Activated CD8-positive, alpha-beta memory T cell treated with anti-CD3 and anti-CD28 coated beads for 4 hours (primary cell): ENCODE measurements around the gene ATP6V1G1.
"Not testable (repeated sequence)": the region's sequence is repeated elsewhere in the genome, so short reads cannot be mapped to it uniquely, and the experiment has no call there.

Experiments
- DNase-seq, 2 donors: peaks; one replicate each; pipeline ENCODE4 v3.0.0-alpha.2; 2020; ENCODE audit warnings: low read depth in 2 of 2

The ATP6V1G1 gene, protein sequence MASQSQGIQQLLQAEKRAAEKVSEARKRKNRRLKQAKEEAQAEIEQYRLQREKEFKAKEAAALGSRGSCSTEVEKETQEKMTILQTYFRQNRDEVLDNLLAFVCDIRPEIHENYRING

DNA sequence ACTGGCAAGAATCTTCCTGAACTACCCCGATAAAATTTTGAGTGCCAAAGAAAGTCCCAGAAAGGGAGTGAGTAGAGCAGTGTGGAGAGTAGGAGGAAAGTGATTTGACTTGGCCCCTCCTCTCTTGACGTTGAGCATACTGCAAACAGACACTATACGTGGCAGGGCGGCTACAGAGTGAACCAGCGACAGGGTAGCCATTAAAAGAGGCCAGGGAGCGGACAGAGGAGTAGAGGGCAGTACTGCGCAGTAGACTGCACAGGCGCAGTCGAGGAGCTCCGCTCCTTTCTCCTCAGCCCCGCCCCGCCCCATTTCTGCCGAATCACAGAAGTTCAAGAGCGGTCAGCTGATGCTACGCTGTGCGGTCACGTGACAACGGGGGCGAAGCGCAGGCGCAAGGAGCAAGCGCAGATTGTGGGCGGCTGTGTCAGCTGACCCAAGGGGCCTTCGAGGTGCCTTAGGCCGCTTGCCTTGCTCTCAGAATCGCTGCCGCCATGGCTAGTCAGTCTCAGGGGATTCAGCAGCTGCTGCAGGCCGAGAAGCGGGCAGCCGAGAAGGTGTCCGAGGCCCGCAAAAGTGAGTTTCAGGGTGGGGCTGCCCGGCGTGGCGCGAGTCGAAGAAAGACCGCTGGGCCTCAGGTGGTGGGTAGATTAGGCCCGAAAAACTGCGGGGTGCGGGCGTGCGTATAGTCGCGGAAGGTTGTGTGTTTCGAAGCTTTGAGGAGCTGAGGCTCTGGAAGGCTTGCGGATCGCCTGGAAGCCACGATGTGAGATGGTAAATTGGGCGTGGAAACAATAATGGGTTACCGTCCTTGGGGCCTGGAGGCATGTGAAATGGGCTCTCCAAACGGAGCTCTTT is at the start of gene ATP6V1G1:
ATP6V1G1 (plus strand) TSS at position 425 of the 858 bp plus-strand sequence; CDS start at position 495, 70 bp downstream.
- peak; percentile 98 for DNase-seq

DNA sequence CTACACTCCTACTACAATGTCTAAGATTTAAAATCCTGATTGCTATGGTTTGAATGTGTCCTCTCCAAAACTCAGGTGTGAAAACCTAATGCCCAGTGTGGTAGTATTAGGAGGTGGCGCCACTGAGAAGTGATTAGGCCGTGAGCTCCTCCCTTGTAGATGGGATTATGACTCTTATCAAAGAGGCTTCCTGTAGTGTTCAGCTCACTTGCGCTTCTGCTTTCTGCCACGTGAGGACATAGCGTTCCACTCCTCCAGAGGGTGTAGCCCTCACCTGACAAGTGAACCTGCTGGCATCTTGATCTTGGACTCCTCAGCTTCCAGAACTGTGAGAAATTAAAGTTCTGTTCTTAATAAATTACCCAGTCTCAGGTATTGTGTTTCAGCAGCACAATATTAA is 49.3 kb upstream of the ATP6V1G1 start:
- no peak for DNase-seq

DNA sequence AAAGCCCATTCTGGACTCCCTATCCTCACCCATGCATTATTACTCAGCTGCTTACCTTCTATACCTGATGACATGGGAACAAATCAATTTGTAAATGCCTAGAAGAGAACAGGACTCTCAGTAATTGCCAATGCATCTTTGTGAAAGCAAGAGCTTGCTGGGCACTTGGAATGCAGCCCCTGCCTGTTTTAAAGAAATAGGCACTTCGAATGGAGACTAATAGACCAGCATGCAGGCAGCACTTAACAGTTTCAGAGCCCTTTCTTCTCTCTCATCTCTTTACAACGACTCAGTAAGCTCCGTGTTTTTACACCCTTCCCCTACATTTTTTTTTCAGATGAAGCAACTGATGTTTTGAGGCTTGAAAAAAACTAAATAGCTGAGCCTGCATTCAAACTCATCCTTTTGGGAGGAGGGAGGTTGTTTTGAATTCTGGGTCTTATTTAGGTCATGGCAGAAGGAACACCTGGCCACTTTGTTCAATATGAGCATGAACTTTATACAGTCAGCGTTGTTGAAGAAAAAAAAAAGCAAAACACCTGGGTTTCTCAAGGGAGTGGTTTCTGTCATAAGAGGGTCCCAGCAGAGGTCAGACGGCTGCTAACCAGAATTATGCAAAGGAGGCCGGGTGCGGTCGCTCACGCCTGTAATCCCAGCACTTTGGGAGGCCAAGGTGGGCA is 47.7 kb upstream of the ATP6V1G1 start:
- DNase-seq, result no peak

DNA sequence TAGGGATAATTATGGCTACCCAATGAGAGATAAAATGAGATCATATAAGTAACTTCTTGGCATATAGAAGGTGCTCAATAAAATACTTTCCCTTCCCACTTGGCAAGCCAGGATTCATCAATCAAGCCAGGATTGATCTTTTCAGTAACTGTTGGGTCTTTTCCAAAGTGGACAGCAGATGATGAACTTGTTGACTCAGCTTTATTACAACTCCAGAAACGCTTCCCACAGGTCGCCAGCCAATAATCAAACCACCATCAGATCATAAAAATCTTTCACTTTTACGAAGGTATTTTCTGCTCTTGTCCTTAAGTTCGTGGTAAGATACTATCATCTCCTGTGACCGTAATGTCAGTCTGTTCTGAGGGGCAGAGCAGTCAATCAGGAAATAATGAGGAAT is 42.5 kb upstream of the ATP6V1G1 start:
- no peak for DNase-seq

DNA sequence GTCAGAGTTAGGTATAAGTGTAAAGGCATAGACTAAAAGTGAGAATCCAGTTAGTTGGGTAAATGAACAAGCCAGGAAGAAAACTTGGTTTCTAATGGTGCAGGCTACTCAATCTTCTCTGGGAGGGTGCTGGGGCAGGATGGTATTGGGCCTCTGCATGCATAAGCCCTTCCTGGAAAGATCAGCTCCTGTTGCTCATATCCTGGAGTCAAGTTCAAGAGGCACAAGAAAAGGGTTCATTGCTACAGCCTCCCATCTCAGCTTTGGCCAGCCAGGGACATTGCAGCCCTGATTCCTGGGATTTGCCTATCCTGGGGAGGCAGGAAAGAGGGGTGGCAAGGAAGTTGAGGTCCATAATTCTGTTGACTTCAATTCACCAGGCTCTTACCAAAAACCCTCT is 40.7 kb upstream of the ATP6V1G1 start:
- no peak for DNase-seq

DNA sequence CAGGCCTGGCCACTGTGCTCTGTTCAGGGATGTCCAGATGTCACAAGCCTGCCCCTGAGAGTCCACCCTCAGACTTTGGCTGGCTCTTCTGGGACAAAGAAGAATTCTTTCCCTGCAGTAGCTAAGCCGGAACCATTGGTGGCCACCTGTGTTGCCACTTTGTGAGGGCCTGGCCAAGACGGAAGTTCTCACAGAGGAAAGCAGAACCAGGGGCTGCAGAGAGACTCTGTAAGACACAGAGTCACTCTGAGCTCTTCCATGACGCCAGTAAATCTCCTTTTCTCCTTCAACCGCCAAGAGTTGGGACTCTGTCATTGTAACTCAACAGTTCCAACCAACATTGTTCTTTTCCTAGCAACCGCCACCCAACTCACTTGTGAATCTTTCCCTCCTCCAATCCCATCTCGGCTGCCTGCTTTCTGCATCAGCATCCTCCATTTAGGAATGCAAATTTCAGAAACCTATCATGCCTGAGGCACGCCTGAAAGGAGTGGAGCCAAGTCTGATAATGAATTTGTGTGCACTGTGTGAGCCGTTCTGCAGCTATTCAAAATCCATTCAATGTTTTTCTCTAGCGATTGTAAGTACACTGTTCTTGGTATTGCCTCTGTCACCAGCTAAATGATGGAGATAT is 37.8 kb upstream of the ATP6V1G1 start:
- no peak for DNase-seq

DNA sequence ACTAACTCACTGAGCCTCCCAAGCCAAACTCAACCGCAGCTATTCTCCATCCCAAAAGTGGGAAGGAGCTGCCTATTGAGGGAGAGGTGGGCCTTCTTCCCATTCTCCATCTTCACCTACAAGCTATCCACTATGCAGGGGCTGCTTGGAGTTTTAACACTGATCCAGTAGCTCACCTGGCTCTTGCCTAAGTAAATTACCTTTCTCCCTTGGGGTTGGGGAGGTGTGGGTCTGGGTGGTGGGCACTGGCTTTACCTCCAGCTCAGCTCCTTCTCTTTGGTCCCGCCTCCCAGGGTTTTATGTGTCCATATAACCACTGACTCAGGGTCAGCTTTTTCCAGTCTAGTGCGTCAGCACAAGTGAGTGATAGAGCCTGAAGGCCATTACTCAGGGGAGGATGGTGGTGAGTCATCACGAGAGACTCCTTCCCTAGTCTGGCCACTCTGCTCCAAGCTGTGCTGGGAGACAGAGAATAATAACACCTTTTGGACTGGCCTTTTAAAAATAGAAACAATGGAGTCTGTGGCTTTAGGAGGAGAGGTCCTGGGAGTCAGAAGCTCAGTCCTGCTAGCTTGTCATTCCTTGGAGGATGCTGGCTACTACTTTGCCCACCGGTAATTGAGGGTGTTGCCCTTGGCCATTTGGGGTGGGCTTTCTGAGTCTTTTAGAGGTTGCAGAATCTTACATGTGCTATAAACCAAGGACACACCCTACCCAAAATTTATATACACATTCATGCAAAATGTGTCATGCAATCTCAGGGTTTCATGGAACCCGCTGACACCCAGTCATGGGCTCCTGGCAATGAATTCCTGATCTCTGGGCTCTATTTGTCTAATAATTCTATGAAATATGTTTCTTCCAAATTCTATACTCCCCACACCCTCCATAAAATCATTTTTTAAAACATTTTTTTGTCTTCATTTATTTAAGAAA is 35.6 kb upstream of the ATP6V1G1 start:
- no peak for DNase-seq

DNA sequence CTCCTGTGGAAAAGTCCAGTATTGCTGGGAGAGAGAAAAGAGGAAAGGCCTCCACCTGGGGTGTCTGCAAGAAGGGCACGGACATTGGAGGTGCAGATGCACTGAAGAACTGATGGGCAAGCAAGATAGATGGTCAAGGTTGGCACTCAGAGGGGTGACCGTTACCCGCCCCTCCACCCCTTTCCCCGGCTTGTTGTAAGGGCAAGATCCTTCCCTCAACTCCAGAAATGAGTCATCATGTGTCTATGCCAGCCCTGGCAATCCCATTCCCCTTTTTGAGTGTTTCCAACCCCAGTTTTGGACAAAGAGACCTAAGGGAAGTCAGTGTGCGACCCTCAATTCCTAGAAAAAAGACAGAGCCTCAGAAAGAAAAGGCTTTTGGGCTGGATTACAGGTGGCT is 34.9 kb upstream of the ATP6V1G1 start:
- DNase-seq, result no peak

DNA sequence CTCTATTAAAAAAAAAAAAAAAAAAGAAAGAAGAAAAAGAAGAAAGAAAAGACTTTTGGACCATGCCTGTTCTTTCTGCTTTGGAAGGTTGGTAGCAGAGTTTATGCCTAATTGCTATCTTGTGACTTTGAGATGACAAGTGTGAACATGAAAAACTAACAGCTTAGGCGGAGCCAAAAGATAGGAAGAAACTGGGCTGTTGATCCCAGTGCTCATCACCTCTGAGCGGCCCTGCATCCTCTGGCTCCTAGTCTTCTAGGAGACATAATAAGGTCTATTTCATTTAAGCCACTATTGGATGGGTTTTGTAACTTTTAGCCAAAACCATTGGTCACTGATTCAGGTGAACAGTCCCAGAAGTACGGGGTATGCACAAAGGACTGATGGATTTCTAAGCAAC is 34.4 kb upstream of the ATP6V1G1 start:
- no peak for DNase-seq

DNA sequence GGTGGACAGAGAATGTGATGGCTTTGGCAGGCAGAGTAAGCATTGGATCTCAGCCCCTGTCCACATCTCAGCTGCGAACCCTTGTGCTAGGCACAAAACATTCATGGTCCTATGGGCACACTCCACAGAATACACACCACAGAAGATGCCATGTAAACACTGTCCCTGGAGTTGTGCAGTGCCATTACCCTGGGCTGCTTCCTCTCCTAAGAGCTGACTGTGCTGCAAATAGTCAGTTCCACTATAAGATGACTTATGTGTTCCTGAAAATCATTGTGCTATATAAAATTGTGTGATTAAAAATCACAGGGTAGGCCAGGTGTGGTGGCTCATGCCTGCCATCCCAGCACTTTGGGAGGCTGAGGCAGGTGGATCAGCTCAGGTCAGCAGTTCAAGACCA is 31.9 kb upstream of the ATP6V1G1 start:
- DNase-seq, result no peak

DNA sequence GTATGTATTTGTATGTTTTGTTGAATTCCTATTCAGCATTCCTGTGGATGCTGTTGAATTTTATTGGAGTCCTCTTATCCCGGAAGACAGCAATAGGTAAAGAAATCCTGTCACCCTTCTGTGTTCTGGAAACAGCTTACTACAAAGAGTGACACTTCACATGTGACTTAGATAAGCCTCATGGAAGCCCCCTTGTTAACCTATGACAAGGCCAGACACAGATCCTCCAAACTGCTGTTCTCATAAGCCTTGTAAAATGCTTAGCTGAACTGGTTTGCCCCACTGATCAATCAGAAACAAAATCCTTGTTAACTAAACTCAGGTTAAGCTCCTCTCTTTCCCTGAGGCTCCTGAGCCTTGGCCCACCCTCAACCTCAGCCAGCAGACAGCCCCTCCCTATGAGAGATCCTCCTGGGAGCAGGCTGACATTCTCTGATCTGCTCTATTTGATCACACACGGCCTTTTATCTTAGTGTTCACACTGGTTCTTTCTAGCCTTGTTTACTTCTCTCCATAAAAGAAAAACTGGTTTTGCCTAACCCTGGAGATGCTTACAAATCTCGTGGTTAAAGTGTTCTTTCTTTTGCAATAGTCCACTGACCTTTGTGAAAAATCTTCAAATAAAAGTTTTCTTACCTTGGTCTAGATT is 29.4 kb upstream of the ATP6V1G1 start:
- no peak for DNase-seq

DNA sequence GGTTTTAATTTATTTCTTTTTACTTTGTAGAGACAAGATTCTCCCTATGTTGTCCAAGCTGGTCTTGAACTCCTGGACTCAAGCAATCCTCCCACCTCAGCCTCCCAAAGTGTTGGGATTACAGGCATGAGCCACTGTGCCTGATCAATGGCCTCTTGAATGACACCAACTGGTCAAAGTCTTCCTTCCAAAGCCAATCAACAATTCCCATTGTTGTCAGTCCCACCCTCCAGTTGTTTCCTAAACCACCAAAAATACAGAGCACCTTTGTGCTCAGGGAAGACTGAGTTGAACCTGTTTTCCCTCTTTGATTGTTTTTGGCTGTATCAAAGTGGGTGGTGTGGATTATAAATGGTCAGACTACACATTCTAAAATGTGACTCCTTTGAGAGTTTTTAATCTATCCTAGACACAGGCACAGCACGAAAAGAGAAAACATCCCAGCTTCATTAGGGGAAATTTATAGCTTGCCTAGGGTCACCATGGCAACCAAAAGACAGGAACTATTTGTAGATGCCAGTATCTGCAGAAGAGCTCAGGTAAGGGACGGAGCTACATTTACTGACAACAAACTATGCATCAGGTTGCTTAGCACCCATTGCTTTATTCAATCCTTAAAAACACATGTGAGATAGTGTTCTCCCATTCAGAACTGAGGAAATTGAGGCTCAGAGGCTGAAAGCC is 27.6 kb upstream of the ATP6V1G1 start:
- DNase-seq, result no peak

DNA sequence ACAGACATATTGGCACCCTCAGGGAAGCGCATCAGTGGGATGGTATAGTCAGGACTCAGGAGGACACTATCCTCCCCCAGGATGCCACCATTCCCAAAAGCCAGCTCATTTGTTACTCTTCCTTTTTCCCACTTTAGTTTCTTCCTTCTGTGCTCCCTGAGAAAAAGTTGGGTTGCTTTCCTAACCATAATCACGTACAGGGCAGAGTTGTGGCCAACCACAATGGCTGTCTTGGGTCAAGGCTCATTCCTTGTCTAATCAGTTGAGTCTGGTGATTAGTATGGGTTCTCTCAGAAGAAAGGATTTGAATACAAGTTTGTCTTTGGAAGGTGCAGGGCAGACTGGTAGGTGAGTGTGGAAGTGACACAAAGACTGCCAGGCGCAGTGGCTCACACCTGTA is 26.6 kb upstream of the ATP6V1G1 start:
- no peak for DNase-seq

DNA sequence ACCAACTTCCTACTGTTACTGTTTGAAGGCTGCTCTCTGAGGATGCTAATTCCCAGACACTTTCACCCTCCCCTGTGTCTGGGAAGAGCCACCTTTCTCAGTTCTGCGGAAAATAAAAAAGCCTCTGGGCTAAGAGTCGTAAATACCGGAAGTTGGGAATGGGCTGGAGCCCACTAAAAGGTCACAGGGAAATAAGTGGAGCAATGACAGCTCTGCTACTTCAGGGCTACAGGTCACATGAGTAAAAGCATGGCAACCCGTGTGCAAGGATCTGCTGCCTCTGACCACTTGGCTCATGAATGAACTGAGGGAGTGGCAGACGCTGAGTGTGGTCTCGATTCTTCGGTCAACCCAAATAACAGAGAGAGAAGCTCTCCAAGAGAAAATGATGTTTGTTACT is 25.8 kb upstream of the ATP6V1G1 start:
- no peak for DNase-seq

DNA sequence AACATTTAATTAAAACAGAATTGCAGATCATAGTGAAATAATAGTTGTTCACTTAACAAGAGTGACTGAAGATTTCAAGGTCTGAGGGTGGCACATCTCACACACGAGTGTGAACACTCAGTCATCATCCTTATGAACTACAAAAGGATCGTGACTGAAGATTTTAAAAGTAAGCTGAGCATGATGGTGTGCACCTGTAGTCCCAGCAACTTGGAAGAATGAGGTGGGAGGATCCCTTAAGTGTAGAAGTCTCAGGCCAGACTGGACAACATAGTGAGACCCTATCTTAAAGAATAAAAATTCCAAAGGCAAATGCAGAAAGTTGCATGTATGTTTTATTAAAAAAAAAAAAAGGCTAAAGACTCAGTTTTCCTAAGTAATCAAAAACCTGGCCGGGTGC is 22.4 kb upstream of the ATP6V1G1 start:
- DNase-seq, result no peak

DNA sequence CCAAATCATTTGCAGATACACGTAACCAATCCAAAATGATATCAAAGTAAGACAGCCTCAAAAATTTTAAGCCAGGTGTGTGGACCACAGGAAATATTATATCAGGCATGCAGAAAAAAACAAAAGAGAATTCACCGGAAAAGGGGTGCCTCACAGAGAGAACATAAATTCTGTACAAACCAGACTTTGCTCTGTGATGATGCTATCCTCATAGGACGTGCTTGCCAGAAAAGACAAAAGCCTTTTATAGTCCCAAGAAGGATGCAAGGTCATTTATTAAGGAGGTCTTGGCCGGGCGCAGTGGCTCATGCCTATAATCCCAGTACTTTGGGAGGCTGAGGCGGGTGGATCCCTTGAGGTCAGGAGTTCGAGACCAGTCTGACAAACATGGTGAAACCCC is 16.8 kb upstream of the ATP6V1G1 start:
- no peak for DNase-seq

DNA sequence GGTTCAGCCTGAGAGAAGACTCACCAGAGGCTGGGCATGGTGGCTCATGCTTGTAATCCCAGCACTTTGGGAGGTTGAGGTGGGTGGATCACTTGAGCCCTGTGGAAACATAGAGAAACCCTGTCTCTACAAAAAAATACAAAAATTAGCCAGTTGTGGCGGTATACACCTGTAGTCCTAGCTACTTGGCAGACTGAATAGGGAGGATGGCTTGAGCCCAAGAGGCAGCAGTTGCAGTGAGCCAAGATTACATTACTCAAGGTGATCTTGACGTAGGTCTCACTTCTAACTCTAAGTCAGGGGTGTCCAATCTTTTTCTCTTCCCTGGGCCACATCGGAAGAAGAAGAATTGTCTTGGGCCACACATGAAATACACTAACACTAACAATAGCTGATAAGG is 16.2 kb upstream of the ATP6V1G1 start:
- no peak for DNase-seq

DNA sequence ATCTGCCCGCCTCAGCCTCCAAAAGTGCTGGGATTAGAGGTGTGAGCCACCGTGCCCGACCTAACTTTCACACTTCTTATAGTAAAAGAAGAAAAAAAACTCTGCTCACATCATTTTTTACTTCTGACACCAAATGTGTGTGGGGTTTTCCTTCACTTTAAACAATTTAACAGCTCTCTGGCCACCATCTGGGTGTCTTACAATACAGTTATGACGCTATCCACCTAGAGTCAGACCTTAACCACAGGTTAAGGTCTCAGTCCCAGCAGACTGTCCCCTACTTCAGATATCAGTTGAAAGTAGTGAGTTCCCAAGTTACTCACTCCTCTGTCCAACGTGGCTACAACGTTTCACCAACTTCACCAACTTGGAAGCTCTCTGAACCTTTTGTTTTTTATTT is 15.4 kb upstream of the ATP6V1G1 start:
- DNase-seq, result no peak

DNA sequence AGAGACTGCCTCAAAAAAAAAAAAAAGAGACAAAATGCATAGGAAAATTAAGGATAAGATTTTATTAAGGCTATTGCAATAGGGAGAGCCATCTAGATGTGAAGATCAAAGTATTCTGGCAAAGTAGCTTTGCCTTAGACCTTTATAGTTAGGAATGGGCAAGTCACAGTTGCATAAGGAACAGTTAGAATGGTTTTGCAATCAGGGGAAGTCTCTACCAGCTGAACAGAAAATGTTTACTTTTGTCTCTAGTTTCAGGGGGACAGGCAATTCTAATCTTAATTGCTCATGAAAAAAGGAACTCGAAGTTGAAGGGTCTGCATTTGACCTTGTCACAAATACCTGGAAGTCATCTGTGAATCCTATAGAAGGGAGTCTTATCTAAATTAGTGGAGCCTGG is 13.1 kb upstream of the ATP6V1G1 start:
- no peak for DNase-seq

DNA sequence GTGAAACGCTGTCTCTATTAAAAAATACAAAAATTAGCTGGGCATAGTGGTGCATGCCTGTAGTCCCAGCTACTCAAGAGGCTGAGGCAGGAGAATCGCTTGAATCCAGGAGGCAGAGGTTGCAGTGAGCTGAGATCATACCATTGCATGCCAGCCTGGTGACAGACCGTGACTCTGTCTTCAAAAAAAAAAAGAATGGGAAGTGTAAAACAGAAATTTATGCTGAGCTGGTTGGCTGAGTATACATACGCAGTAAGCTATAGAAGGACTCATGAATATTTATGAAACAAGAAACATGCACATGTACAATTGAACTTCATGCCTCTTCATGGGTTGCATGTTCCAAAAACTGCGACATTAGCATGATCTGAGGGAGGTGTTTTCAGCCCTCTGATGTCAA is 10.8 kb upstream of the ATP6V1G1 start:
- DNase-seq, result not testable (repeated sequence)
